NOMO-1 treated with DMSO at 0.1 percent for 48 hours (cell line): Measurements from ENCODE around the gene GABRB2.

Experiments used
- DNase-seq: peaks from one replicate; lab custom pipeline; 2025; ENCODE audit not compliant: unreplicated experiment; lab: John Stamatoyannopoulos, UW

Gene GABRB2

GRCh38 chr5:161481922-161482321 lies 64.6 kb downstream of the GABRB2 start:
- DNase-seq = no peak

GRCh38 chr5:161471211-161471950 lies 75.1 kb downstream of the GABRB2 start:
- no peak for DNase-seq

GRCh38 chr5:161467703-161468102 lies 78.8 kb downstream of the GABRB2 start:
- DNase-seq = no peak

GRCh38 chr5:161460741-161461140 lies 85.8 kb downstream of the GABRB2 start:
- DNase-seq = no peak

GRCh38 chr5:161446655-161447054 lies 99.9 kb downstream of the GABRB2 start:
- no peak for DNase-seq

- no peak for DNase-seq
Observed at GRCh38 chr5:161442471-161442870, 104.1 kb downstream of the GABRB2 start.

GRCh38 chr5:161432798-161433197 lies 113.7 kb downstream of the GABRB2 start:
- no peak for DNase-seq

- DNase-seq = no peak
Observed at GRCh38 chr5:161431963-161432362, 114.6 kb downstream of the GABRB2 start.

GRCh38 chr5:161421067-161421466 lies 125.5 kb downstream of the GABRB2 start:
- no peak for DNase-seq

- DNase-seq = no peak
Observed at GRCh38 chr5:161420521-161420920, 126.0 kb downstream of the GABRB2 start.

GRCh38 chr5:161414896-161415295 lies 131.6 kb downstream of the GABRB2 start:
- DNase-seq = no peak

- no peak for DNase-seq
Observed at GRCh38 chr5:161414037-161414436, 132.5 kb downstream of the GABRB2 start.

GRCh38 chr5:161412792-161413191 lies 133.7 kb downstream of the GABRB2 start:
- DNase-seq = no peak

GRCh38 chr5:161411156-161411555 lies 135.4 kb downstream of the GABRB2 start:
- DNase-seq = no peak

- no peak for DNase-seq
Observed at GRCh38 chr5:161410640-161411039, 135.9 kb downstream of the GABRB2 start.

- DNase-seq = no peak
Observed at GRCh38 chr5:161409471-161409870, 137.1 kb downstream of the GABRB2 start.

- DNase-seq = no peak
Observed at GRCh38 chr5:161406880-161407279, 139.6 kb downstream of the GABRB2 start.

- no peak for DNase-seq
Observed at GRCh38 chr5:161403996-161404395, 142.5 kb downstream of the GABRB2 start.

- no peak for DNase-seq
Observed at GRCh38 chr5:161403121-161403520, 143.4 kb downstream of the GABRB2 start.

GRCh38 chr5:161400583-161400982 lies 145.9 kb downstream of the GABRB2 start:
- DNase-seq = no peak

GRCh38 chr5:161399996-161400562 lies 146.4 kb downstream of the GABRB2 start:
- DNase-seq = no peak

- DNase-seq = no peak
Observed at GRCh38 chr5:161397448-161397847, 149.1 kb downstream of the GABRB2 start.

GRCh38 chr5:161396171-161396570 lies 150.4 kb downstream of the GABRB2 start:
- no peak for DNase-seq
